ENCODE measurements around the gene FLT1.

FLT1 gene

GRCh38 chr13:28440774-28441504 lies 54.0 kb downstream of the FLT1 start:
- DNase-seq (ENCODE audit: low read depth): no peak
- no peak overlapping the region for H3K4me3 ChIP-seq (ENCODE audit: low read length)

GRCh38 chr13:28438598-28439334 lies 56.2 kb downstream of the FLT1 start:
- H3K4me3 ChIP-seq (ENCODE audit: low read length): no peak overlapping the region
- DNase-seq (ENCODE audit: low read depth): no peak
- no peak for TF ChIP-seq CTCF (IDR thresholded peaks at IDR 0.05; ENCODE audit: insufficient read depth, low read depth, low read length, missing control alignments)

More at GRCh38 chr13:28440774-28441504, 54.0 kb downstream of the FLT1 start:
- no peak for TF ChIP-seq CTCF (IDR thresholded peaks at IDR 0.05; ENCODE audit: insufficient read depth, low read depth, low read length, missing control alignments)

DNA sequence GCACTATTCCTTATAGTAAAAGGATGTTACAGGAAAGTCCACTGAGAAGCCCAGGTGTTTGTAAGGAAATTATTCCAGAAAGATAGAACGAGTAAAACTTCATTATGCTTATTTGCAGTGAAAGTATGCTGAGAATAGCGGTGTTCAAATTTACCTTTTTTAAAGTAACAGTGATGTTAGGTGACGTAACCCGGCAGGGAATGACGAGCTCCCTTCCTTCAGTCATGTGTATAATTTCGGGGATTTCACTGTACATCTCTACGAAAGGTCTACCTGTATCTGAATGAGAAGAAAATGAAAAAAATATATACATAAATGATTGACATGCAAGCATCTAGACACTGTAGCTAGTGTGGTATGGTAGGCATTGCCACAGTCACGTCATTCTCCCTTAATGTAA lies 56.9 kb downstream of the FLT1 start:
- DNase-seq (ENCODE audit: low read depth): no peak
- no peak overlapping the region for H3K4me3 ChIP-seq (ENCODE audit: low read length)
- TF ChIP-seq CTCF (IDR thresholded peaks at IDR 0.05; ENCODE audit: insufficient read depth, low read depth, low read length, missing control alignments): no peak

DNA sequence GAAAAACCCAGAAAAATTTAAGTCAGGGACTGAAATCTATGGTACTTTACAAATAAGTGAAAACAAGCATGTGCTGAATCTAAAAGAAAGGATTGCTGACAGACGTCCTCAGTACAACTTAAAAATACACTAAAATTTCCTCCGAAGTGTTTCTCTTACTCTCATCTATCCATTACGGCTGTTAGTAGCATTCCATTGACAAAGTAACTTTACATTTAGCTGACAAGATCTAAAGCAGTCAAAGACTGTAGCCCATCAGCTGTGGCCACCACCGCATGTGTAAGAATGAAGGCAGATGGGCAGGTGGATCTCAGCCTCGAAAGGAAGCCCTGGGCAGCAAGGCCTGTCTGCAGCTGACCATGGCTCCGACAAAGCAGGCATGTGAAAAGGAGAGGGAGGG lies 59.0 kb downstream of the FLT1 start:
- H3K4me3 ChIP-seq (ENCODE audit: low read length): no peak overlapping the region
- no peak for DNase-seq (ENCODE audit: low read depth)
- TF ChIP-seq CTCF (IDR thresholded peaks at IDR 0.05; ENCODE audit: insufficient read depth, low read depth, low read length, missing control alignments): no peak

DNA sequence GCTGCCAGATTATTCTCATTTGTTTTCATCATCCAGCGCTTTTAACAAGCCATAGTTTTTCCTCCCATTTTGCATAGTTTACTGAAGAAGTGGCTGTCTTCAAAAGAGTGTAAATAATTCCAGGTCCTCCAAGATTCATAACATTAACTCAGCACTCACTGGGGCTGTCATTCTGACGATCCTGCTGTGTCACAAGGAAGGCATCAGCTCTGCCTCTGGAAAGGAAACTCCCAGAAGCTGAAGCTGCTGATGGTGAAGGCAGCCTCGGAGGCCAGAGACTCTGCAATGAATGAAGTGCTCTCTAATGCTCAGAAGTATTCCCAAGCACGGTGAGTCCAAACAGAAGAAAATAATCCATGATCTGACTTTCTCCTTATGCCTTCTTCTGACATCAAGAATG lies 60.0 kb downstream of the FLT1 start:
- DNase-seq (ENCODE audit: low read depth): no peak
- no peak overlapping the region for H3K4me3 ChIP-seq (ENCODE audit: low read length)
- no peak for TF ChIP-seq CTCF (IDR thresholded peaks at IDR 0.05; ENCODE audit: insufficient read depth, low read depth, low read length, missing control alignments)

DNA sequence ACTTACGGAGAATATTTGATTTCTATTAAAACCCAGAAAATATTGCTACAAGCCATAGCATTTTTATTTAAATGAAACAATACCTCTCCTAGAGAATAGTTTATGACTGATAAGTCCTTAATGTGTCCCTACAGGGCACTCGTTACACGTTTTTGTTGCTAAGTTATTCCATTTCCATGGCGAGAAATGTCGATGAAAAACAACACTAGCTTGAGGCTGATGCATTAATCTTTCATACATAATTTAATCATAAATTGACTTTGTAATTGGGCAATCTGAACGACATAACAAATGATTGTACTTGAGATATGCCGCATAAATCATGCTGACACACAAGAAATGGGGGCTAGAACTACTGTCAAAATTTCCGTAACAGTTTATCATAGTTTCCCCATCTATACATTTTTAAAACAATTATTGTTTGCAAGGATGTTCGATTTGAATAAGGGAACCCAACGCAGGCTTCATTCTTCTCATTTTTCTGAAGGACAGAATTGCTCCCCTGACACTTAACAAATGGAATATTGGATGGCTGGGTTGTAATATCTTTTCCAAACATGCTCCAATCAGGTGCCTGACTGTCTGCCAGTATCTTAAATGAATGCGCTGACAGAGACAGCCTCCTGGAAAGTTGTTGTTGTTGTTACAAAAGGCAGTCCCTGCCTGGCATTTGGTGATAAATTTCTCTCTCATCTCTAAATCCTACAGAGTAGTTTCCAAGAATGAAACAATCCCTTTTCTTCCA lies 61.9 kb downstream of the FLT1 start:
- no peak for TF ChIP-seq CTCF (IDR thresholded peaks at IDR 0.05; ENCODE audit: insufficient read depth, low read depth, low read length, missing control alignments)
- H3K4me3 ChIP-seq (ENCODE audit: low read length): no peak overlapping the region
- DNase-seq (ENCODE audit: low read depth): no peak

Measured in epithelial cell of esophagus (primary cell).